Heart left ventricle (tissue), 13 donors: ENCODE results near the gene CACNA1C.

Source experiments
- POLR2A ChIP-seq, 2 donors: fragments of 450-650 bp; IDR thresholded peaks; one replicate each; pipeline ENCODE4 v1.6.1; 2017; ENCODE audit warnings: antibody characterized with exemption in 2 of 2, mild to moderate bottlenecking in 2 of 2, moderate library complexity in 2 of 2
- TF ChIP-seq, protein P1 (sequence below), 12 donors: fragments of 200-600 bp; sonication (generic) in 4 of 12; IDR thresholded peaks; one replicate each; pipeline versions ENCODE4 v1.5.0 to v1.8.0; 2018 to 2022; ENCODE audit warnings: antibody characterized with exemption in 12 of 12, mild to moderate bottlenecking in 5 of 12
- donor health status: ischemic (EF 13 %, LVEDD 7.1; RV severe dilation, severe dysfunction).
- donor health status: DM: no; HTN: yes; CAD: no.
- donor health status: DM: no; HTN: no; CAD: no.
- donor health status: ischemic (EF 25% LVEDD 6.9; RV normal size, moderate dysfunction).
- donor health status: ischemic (EF 25% LVEDD 5.7; RV mildly dilated, moderate dysfunction).
- donor health status: ischemic (EF 35%, LVEDD 5.7; RV mildly dilated, moderate dysfunction).
- donor health status: nonischemic (EF 11% LVEDD 7.7; RV severe dilation, severe dysfunction).
- donor health status: DM: yes; HTN: yes; CAD: no.
- donor health status: PGD.
- donor health status: ischemic (EF 29% LVEDD 5.4; RV normal size, mild dysfunction).
- donor health status: nonischemic (EF 23%, LVEDD 6.1; RV moderate dilation, normal function).

DNA sequence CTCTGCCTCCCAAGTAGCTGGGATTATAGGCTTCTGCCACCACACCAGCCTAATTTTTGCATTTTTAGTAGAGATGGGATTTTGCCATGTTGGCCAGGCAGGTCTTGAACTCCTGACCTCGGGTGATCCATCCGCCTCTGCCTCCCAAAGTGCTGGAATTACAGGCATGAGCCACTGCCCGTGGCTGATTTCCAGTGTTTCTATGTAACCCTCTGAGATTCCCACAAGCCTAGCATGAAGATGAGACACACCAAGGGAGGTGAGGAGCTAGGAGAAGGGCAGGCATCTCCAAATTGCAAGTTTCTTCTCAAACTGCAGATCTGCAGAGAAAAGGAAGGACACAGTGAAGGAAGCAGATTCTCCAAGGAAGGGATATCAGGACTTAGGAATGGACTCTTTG lies 125.0 kb downstream of the CACNA1C start:
- TF ChIP-seq, protein P1, sequence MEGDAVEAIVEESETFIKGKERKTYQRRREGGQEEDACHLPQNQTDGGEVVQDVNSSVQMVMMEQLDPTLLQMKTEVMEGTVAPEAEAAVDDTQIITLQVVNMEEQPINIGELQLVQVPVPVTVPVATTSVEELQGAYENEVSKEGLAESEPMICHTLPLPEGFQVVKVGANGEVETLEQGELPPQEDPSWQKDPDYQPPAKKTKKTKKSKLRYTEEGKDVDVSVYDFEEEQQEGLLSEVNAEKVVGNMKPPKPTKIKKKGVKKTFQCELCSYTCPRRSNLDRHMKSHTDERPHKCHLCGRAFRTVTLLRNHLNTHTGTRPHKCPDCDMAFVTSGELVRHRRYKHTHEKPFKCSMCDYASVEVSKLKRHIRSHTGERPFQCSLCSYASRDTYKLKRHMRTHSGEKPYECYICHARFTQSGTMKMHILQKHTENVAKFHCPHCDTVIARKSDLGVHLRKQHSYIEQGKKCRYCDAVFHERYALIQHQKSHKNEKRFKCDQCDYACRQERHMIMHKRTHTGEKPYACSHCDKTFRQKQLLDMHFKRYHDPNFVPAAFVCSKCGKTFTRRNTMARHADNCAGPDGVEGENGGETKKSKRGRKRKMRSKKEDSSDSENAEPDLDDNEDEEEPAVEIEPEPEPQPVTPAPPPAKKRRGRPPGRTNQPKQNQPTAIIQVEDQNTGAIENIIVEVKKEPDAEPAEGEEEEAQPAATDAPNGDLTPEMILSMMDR (IDR thresholded peaks at IDR 0.05), result no peak
- TF ChIP-seq POLR2A (IDR thresholded peaks at IDR 0.05), result no peak
